Heart left ventricle (tissue), 16 donors: ENCODE measurements around the gene LACTBL1. TPM values are rescaled to one million over a fixed set of nuclear protein-coding genes. Genes with fewer than 3 reads are reported as not detected.

ENCODE experiments used
- ATAC-seq, 4 donors: fragments of 200-7000 bp; cut with Tn5 transposase; one replicate each; pipeline ENCODE4 v1.9.1; 2020 to 2022; ENCODE audit warnings: moderate library complexity in 4 of 4, mild to moderate bottlenecking in 3 of 4, moderate number of reproducible peaks in 1 of 4
- DNase-seq, 5 donors: peaks; one replicate each; pipeline ENCODE4 v3.0.0-alpha.2; 2020
- H3K27ac ChIP-seq, 12 donors: fragments of 200-600 bp; sonication (generic) in 4 of 12; one replicate each; pipeline versions ENCODE4 v1.5.0 to v1.8.0; 2016 to 2022; ENCODE audit warnings: mild to moderate bottlenecking in 2 of 12
- H3K27me3 ChIP-seq, 9 donors: fragments of 200-600 bp; sonication (generic) in 2 of 9; one replicate each; pipeline versions ENCODE4 v1.5.1 to v1.8.0; 2016 to 2022; ENCODE audit warnings: mild to moderate bottlenecking in 3 of 9
- H3K36me3 ChIP-seq, 9 donors: fragments of 200-600 bp; sonication (generic) in 2 of 9; one replicate each; pipeline versions ENCODE4 v1.5.0 to v1.8.0; 2018 to 2022; ENCODE audit warnings: mild to moderate bottlenecking in 2 of 9
- H3K4me1 ChIP-seq, 12 donors: fragments of 200-600 bp; sonication (generic) in 4 of 12; one replicate each; pipeline versions ENCODE4 v1.5.0 to v1.8.0; 2016 to 2022; ENCODE audit warnings: mild to moderate bottlenecking in 3 of 12
- H3K4me3 ChIP-seq, 12 donors: fragments of 200-600 bp; sonication (generic) in 4 of 12; one replicate each; pipeline versions ENCODE4 v1.5.0 to v1.8.0; 2017 to 2022; ENCODE audit warnings: mild to moderate bottlenecking in 9 of 12, moderate library complexity in 4 of 12
- H3K9me3 ChIP-seq, 12 donors: fragments of 200-600 bp; sonication (generic) in 4 of 12; one replicate each; pipeline versions ENCODE4 v1.5.0 to v1.8.0; 2016 to 2022; ENCODE audit warnings: mild to moderate bottlenecking in 1 of 12
- CTCF ChIP-seq, 12 donors: fragments of 200-600 bp; sonication (generic) in 4 of 12; IDR thresholded peaks; one replicate each; pipeline versions ENCODE4 v1.5.0 to v1.8.0; 2018 to 2022; ENCODE audit warnings: antibody characterized with exemption in 12 of 12, mild to moderate bottlenecking in 5 of 12
- POLR2A ChIP-seq, 2 donors: fragments of 450-650 bp; IDR thresholded peaks; one replicate each; pipeline ENCODE4 v1.6.1; 2017; ENCODE audit warnings: antibody characterized with exemption in 2 of 2, mild to moderate bottlenecking in 2 of 2, moderate library complexity in 2 of 2
- WGBS, 4 donors: extraction: QIAGEN DNeasy Blood & Tissue Kit in 2 of 4; methylation state at CpG; one replicate each; pipeline versions ENCODE4 v1.1.5 to v1.1.7; 2013 to 2018; 5-methylcytosine and 5-hydroxymethylcytosine counted together
- intact Hi-C, 10 donors: fragments of 100-400 bp; cut with DNase I; formaldehyde crosslinking; loops; one replicate each; pipeline versions ENCODE4 v1.11.1 to v1.14.2; 2022
- polyA plus RNA-seq, 2 donors: library from polyadenylated mRNA; stranded (reverse); fragments of 200-250 nt; gene quantifications; one replicate each; pipeline ENCODE4 v1.2.3, GENCODE V29; 2013
- total RNA-seq, 9 donors: library from RNA; depleted of rRNA in 2 of 9; stranded (reverse); fragments of >200 nt in 2 of 9; fragmentation: NEBNext Ultra II Directional in 3 of 9; extraction: Animal tissue kit (Norgen Biotek cat#: 25700) in 3 of 9; gene quantifications; one replicate each; pipeline versions ENCODE4 v1.1.0 to v1.2.4, GENCODE V29; 2016 to 2023
- donor health status: ischemic (EF 13 %, LVEDD 7.1; RV severe dilation, severe dysfunction).
- donor health status: healthy with polysubstance abuse.
- donor health status: DM: no; HTN: yes; CAD: no.
- donor health status: DM: no; HTN: no; CAD: no.
- donor health status: ischemic (EF 25% LVEDD 6.9; RV normal size, moderate dysfunction).
- donor health status: ischemic (EF 25% LVEDD 5.7; RV mildly dilated, moderate dysfunction).
- donor health status: healthy.
- donor health status: DM: yes; HTN: yes; CAD: no.
- donor health status: ischemic (EF 35%, LVEDD 5.7; RV mildly dilated, moderate dysfunction).
- donor health status: nonischemic (EF 11% LVEDD 7.7; RV severe dilation, severe dysfunction).
- donor health status: DM: yes; HTN: yes; CAD: no.
- donor health status: PGD.
- donor health status: ischemic (EF 29% LVEDD 5.4; RV normal size, mild dysfunction).
- donor health status: nonischemic (EF 23%, LVEDD 6.1; RV moderate dilation, normal function).

The LACTBL1 gene
- total and polyA plus RNA-seq, 11 donors = not detected

GRCh38 chr1:22919341-22920025 is 53.2 kb downstream of the LACTBL1 start:
- Histone ChIP-seq H3K4me1 (peaks cover 0 to 19% (median 0%) of the 10 kb centered on the region in 12 donors), H3K4me3 (no peak overlapping the region), H3K27me3 (peaks cover 0 to 8% (median 0%) of the 10 kb centered on the region in 9 donors), H3K9me3 (no peaks in the 10 kb centered on the region), H3K36me3 (no peaks in the 10 kb centered on the region), H3K27ac (no peak overlapping the region)
- TF ChIP-seq POLR2A (IDR thresholded peaks at IDR 0.05) (no peak), CTCF (IDR thresholded peaks at IDR 0.05) (no peak)
- intact Hi-C loops = loop anchor here in 4 of 10 donors (10.0 kb wide), 2 partner anchors 215 to 245 kb away; no protein-coding TSS in a partner anchor
- ATAC-seq (no peak), DNase-seq (no peak)
- 73 to 82% (median 77%) methylated on average over 7 to 8 of the region's 8 CpGs for WGBS, 4 donors

- DNase-seq (no peak), ATAC-seq (no peak)
- Histone ChIP-seq H3K9me3 (no peaks in the 10 kb centered on the region), H3K27ac (no peak overlapping the region), H3K4me3 (no peak overlapping the region), H3K4me1 (peaks cover 0 to 19% (median 0%) of the 10 kb centered on the region in 12 donors), H3K36me3 (no peaks in the 10 kb centered on the region), H3K27me3 (peaks cover 0 to 3% (median 0%) of the 10 kb centered on the region in 9 donors)
- intact Hi-C loops = no loop called here
- TF ChIP-seq POLR2A (IDR thresholded peaks at IDR 0.05) (no peak), CTCF (IDR thresholded peaks at IDR 0.05) (no peak)
- 51 to 71% (median 62%) methylated on average over 4 of the region's 4 CpGs for WGBS, 4 donors
Observed at GRCh38 chr1:22918644-22919043, 54.0 kb downstream of the LACTBL1 start.

- no peaks in the 10 kb centered on the region for H3K9me3 ChIP-seq
- H3K4me3 ChIP-seq = no peak overlapping the region
- intact Hi-C loops = no loop called here
- 84 to 89% (median 86%) methylated on average over 5 of the region's 5 CpGs for WGBS, 4 donors
- H3K4me1 ChIP-seq = peaks cover 0 to 19% (median 0%) of the 10 kb centered on the region in 12 donors
- H3K27ac ChIP-seq = no peak overlapping the region
- H3K27me3 ChIP-seq = peaks cover 0 to 5% (median 0%) of the 10 kb centered on the region in 9 donors
- H3K36me3 ChIP-seq = no peaks in the 10 kb centered on the region
- no peak for DNase-seq
- TF ChIP-seq POLR2A (IDR thresholded peaks at IDR 0.05) (no peak), CTCF (IDR thresholded peaks at IDR 0.05) (no peak)
- ATAC-seq = no peak
Observed at GRCh38 chr1:22917989-22918388, 54.7 kb downstream of the LACTBL1 start.

- no peak for DNase-seq
- intact Hi-C loops = no loop called here
- Histone ChIP-seq H3K4me1 (peaks cover 0 to 13% (median 0%) of the 10 kb centered on the region in 12 donors), H3K9me3 (no peaks in the 10 kb centered on the region), H3K27ac (no peak overlapping the region), H3K27me3 (peaks cover 0 to 5% (median 0%) of the 10 kb centered on the region in 9 donors), H3K4me3 (no peak overlapping the region), H3K36me3 (no peaks in the 10 kb centered on the region)
- no peak for TF ChIP-seq POLR2A (IDR thresholded peaks at IDR 0.05)
- TF ChIP-seq CTCF (IDR thresholded peaks at IDR 0.05) = no peak
- ATAC-seq = no peak
- 73 to 86% (median 81%) methylated on average over 3 to 12 of the region's 12 CpGs for WGBS, 4 donors
Observed at GRCh38 chr1:22916471-22916820, 56.2 kb downstream of the LACTBL1 start.
